ENCODE measurements around the gene OR2AE1.

The OR2AE1 gene

DNA sequence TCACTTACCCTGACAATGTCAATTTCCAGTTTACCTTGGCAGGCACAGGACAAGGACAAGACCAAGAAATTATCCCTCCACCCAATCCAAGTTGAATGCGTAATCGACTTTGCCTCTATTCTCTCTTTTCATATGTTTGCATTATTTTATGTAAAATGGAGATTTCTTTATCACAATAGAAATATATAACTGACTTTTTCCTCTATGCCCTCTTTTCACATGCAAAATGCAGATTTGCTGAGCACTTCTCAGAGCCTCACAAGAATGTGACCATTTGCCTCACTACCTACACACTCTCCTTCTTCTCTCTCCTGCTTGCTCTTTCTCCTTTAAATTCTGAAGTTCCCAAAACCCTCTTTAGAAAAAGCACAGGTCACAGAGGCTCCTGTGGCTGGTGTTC lies 33.9 kb downstream of the OR2AE1 start:
- no peak for DNase-seq (ENCODE audit: low read depth, low spot score)
- TF ChIP-seq, protein P1, sequence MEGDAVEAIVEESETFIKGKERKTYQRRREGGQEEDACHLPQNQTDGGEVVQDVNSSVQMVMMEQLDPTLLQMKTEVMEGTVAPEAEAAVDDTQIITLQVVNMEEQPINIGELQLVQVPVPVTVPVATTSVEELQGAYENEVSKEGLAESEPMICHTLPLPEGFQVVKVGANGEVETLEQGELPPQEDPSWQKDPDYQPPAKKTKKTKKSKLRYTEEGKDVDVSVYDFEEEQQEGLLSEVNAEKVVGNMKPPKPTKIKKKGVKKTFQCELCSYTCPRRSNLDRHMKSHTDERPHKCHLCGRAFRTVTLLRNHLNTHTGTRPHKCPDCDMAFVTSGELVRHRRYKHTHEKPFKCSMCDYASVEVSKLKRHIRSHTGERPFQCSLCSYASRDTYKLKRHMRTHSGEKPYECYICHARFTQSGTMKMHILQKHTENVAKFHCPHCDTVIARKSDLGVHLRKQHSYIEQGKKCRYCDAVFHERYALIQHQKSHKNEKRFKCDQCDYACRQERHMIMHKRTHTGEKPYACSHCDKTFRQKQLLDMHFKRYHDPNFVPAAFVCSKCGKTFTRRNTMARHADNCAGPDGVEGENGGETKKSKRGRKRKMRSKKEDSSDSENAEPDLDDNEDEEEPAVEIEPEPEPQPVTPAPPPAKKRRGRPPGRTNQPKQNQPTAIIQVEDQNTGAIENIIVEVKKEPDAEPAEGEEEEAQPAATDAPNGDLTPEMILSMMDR (IDR thresholded peaks at IDR 0.05; ENCODE audit: insufficient read depth, low read length, missing control alignments): no peak
- ChIA-PET POLR2A (no interaction called here), CTCF (no interaction called here)
- H3K4me3 ChIP-seq (ENCODE audit: low read depth, low read length): no peak overlapping the region

DNA sequence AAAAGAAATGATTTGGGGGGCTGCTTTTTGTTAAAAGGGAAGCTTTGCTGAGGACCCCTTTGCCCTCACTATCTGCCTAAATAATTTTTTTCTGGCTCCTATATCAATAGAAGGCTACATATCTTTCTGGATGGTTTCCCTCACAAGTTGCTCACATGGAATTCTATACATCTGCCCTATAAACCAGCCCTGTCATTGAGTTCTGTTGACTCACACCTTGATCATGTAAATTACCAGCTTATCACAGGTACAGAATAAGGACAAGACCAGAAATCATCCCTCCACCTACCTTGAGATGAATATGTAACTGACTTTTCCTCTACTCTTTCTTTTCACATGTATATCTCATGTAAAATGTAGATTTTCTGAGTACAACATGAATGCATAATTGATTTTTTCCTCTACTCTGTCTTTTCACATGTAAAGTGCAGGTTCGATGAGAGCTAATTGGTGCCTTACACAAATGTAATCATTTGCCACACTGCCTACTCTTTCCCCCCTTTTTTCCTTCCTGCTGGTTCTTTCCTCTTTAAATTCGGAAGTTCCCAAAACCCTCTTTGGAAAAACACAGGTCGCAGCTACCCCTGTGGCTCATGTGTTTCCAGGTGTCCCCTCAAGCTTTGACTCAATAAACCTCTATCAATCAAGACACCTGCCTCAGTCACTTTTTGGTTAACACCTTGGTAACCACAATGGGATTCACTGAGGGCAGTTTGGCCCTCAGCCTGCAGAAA lies 36.5 kb downstream of the OR2AE1 start:
- no peak overlapping the region for H3K4me3 ChIP-seq (ENCODE audit: low read depth, low read length)
- CTCF ChIA-PET: interaction anchor here (1.3 to 1.5 kb wide), 2 partner anchors 9 to 11 kb away, joined by 3 read pairs; no protein-coding TSS in a partner anchor
- DNase-seq (ENCODE audit: low read depth, low spot score): no peak
- TF ChIP-seq, protein P1 (IDR thresholded peaks at IDR 0.05; ENCODE audit: insufficient read depth, low read length, missing control alignments): no peak
- POLR2A ChIA-PET: no interaction called here

DNA sequence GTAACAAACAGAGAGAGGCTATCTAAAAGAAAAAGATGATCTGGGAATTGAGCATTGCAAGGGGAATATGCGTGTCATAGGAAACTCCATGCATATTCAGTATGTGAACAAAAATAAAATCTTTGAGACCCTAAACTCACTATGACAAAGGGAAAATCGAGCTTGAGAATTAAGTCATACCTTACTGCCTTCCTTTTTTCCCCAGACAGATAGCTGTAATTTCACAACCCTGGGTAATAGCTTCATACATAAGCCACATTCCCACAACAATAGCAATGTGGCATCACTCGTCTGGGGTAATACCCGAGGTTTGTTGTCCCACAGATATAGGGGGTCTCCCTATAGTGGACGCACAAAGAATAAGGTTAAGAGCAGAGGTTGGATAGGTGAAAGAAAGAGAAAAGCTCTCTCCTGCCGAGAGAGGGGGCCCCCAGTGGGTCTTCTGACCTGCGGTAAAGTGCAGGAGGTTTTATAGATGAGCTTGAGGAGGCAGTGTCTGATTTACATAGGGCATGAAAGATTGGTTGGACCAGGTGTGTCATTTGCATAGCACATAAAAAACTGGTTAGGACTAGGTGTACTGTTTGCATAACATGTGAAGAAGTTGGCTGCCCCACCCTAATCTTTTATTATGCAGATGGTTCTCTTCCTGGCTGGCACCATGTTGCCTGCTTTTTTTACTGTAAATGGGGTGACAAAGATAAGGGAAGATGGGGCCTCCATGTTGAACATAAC lies 37.4 kb downstream of the OR2AE1 start:
- no peak for DNase-seq (ENCODE audit: low read depth, low spot score)
- TF ChIP-seq, protein P1 (IDR thresholded peaks at IDR 0.05; ENCODE audit: insufficient read depth, low read length, missing control alignments): no peak
- CTCF ChIA-PET: interaction anchor here (1.5 kb wide), 1 partner anchor 8 kb away, joined by 3 read pairs; no protein-coding TSS in a partner anchor
- POLR2A ChIA-PET: no interaction called here
- no peak overlapping the region for H3K4me3 ChIP-seq (ENCODE audit: low read depth, low read length)

DNA sequence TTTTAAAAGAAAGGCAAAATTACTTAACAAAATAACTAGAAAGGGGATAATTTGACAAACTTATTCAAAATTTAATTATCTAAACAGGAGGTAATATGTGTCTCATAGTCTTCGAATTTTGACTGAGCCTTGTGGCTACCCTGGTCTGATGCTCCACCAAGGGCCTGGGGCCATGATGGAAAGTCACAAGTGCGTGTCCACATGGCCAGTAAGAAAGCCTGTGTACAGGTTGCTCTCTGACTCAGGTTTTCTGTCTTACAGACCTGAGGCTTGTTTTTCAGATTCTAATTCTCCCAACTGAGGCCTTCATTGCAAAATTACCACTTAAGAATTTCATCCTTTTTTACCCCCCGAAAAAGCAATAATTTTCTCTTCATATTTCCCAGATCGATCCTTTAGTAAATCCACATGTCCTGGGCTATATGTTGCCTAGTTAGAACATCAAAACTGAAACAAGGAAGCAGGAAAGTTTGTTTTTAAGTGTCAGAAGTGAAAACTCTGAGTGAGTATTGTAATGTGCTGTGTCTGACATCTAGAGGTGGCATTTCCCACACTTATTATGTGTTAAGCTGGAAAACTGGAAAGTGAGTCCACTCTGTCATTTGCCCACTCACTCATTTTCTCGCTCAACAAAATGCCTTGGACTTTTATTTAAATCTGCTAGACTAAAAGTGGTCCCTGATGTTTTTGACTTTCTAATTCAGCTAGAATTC lies 39.0 kb downstream of the OR2AE1 start:
- H3K4me3 ChIP-seq (ENCODE audit: low read depth, low read length): no peak overlapping the region
- ChIA-PET POLR2A (no interaction called here), CTCF (interaction anchor here (0.9 kb wide), 1 partner anchor 312 kb away, joined by 5 read pairs; no protein-coding TSS in a partner anchor)
- TF ChIP-seq, protein P1 (IDR thresholded peaks at IDR 0.05; ENCODE audit: insufficient read depth, low read length, missing control alignments): no peak
- no peak for DNase-seq (ENCODE audit: low read depth, low spot score)

DNA sequence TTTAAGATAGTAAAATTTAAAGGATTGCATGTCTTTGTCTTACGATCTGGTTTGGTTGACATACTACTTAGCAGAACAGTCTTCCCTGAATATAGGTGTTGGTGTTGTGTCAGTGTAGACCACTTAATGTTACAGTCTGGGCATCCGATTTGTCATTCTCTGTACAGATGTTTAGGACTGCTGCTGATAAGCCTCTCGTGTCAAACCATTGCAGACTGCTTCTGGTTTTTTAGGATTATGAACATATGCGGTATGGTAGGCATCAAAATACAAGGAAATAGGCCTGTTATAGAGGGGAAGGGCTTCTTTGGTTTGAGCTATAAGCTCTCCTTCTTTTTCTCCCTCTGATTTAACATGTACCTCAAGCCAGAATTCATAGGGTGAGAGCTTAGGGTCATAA lies 41.6 kb downstream of the OR2AE1 start:
- POLR2A ChIA-PET: no interaction called here
- TF ChIP-seq, protein P1 (IDR thresholded peaks at IDR 0.05; ENCODE audit: insufficient read depth, low read length, missing control alignments): no peak
- CTCF ChIA-PET: no interaction called here
- no peak overlapping the region for H3K4me3 ChIP-seq (ENCODE audit: low read depth, low read length)
- no peak for DNase-seq (ENCODE audit: low read depth, low spot score)

DNA sequence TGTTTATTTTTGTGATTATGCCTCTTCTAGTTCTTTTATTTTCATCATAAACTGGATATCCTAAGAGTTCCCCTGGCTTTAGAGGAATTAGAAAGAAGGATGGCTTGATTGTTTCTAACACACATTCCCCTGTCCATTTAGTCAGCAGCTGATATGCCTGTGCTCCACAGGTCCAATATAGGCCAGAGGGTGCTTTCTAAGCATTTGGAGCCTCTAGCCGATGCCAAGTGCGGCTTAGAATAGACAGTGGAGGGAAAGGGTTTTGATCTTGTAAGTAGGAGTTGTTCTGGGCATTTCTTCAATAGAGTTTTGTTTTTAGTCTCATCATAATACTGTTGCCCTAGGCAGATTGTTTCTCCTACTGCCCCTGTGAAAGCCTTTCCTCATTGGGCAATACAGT lies 42.5 kb downstream of the OR2AE1 start:
- H3K4me3 ChIP-seq (ENCODE audit: low read depth, low read length): no peak overlapping the region
- CTCF ChIA-PET: no interaction called here
- POLR2A ChIA-PET: no interaction called here
- no peak for DNase-seq (ENCODE audit: low read depth, low spot score)
- TF ChIP-seq, protein P1 (IDR thresholded peaks at IDR 0.05; ENCODE audit: insufficient read depth, low read length, missing control alignments): no peak
